ENCODE data around the gene CCNDBP1. TPM values are rescaled to one million over a fixed set of nuclear protein-coding genes. Genes with fewer than 3 reads are reported as not detected.

The CCNDBP1 gene
- total RNA-seq, 1 experiment from 2014 or later, result 34.1 TPM

- Histone ChIP-seq H4K8ac (replicated peaks; ENCODE audit: insufficient read length, low read depth, low read length) (no peak overlapping the region), H3K79me2 (ENCODE audit: insufficient read depth, low read length) (no peaks in the 10 kb centered on the region), H2BK20ac (ENCODE audit: low read depth, low read length, poor library complexity, severe bottlenecking) (no peak overlapping the region), H3K9ac (ENCODE audit: extremely low read depth, insufficient read length, low read length) (no peak overlapping the region), H3T11ph (ENCODE audit: low read length) (no peak overlapping the region), H3K23ac (ENCODE audit: insufficient read length, low read depth, low read length) (no peak overlapping the region), H2AFZ (ENCODE audit: low read length) (no peak overlapping the region), H3K23me2 (ENCODE audit: insufficient read length, low read depth, low read length, poor library complexity, severe bottlenecking) (no peaks in the 10 kb centered on the region), H4K5ac (ENCODE audit: insufficient read length, low read depth, low read length) (no peak overlapping the region), H2BK120ac (ENCODE audit: low read depth, low read length, poor library complexity, severe bottlenecking) (no peak overlapping the region), H3K9me3 (ENCODE audit: control insufficient read depth, low read depth, low read length) (no peaks in the 10 kb centered on the region), H2BK15ac (ENCODE audit: low read depth, low read length) (no peak overlapping the region), H3K18ac (ENCODE audit: insufficient read length, low read depth, low read length) (no peak overlapping the region), H2AK5ac (ENCODE audit: insufficient read length, low read length) (no peak overlapping the region), H3K4me2 (ENCODE audit: insufficient read depth, insufficient read length, low read length) (no peak overlapping the region), H3K4me1 (ENCODE audit: insufficient read depth, low read length) (no peaks in the 10 kb centered on the region), H3K4ac (ENCODE audit: low read depth, low read length) (no peak overlapping the region), H3K27me3 (ENCODE audit: insufficient read depth, low read length) (no peaks in the 10 kb centered on the region), H2BK12ac (ENCODE audit: insufficient read length, low read depth, low read length) (no peak overlapping the region), H3K56ac (ENCODE audit: insufficient read length, low read depth, low read length) (no peak overlapping the region), H3K27ac (ENCODE audit: insufficient read length, low read depth, low read length) (no peak overlapping the region), H4K91ac (ENCODE audit: insufficient read length, low read depth, low read length) (no peak overlapping the region), H3K14ac (ENCODE audit: insufficient read depth, low read length) (no peak overlapping the region), H2BK5ac (ENCODE audit: insufficient read length, low read length) (no peak overlapping the region), H4K20me1 (ENCODE audit: control insufficient read depth, insufficient read depth, insufficient read length) (no peaks in the 10 kb centered on the region), H3K79me1 (ENCODE audit: insufficient read depth, low read depth, low read length, poor library complexity, severe bottlenecking) (no peaks in the 10 kb centered on the region)
- H3K4me3 Mint-ChIP-seq, result no peak overlapping the region
- H3K9me3 Mint-ChIP-seq, result no peaks in the 10 kb centered on the region
- peaks cover 0 to 3% of the 10 kb centered on the region in 2 experiments; a peak in 2 of 4 replicates for H3K4me1 Mint-ChIP-seq
- no peak for DNase-seq
- WGBS (ENCODE audit: extremely low coverage, insufficient read length, low lambda C conversion rate), result no CpG with 5 or more reads among the region's 4 CpGs
- H3K36me3 Mint-ChIP-seq (ENCODE audit: insufficient read depth in 1 of 3, low read depth in 3 of 3), result peaks cover 0 to 20% (median 0%) of the 10 kb centered on the region in 3 experiments; a peak in 2 of 7 replicates
- TF ChIP-seq, protein P1, sequence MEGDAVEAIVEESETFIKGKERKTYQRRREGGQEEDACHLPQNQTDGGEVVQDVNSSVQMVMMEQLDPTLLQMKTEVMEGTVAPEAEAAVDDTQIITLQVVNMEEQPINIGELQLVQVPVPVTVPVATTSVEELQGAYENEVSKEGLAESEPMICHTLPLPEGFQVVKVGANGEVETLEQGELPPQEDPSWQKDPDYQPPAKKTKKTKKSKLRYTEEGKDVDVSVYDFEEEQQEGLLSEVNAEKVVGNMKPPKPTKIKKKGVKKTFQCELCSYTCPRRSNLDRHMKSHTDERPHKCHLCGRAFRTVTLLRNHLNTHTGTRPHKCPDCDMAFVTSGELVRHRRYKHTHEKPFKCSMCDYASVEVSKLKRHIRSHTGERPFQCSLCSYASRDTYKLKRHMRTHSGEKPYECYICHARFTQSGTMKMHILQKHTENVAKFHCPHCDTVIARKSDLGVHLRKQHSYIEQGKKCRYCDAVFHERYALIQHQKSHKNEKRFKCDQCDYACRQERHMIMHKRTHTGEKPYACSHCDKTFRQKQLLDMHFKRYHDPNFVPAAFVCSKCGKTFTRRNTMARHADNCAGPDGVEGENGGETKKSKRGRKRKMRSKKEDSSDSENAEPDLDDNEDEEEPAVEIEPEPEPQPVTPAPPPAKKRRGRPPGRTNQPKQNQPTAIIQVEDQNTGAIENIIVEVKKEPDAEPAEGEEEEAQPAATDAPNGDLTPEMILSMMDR (conservative IDR thresholded peaks at IDR 0.05), result no peak
- H3K27ac Mint-ChIP-seq, result no peak overlapping the region
- no peaks in the 10 kb centered on the region for H3K27me3 Mint-ChIP-seq (ENCODE audit: low read depth)
These were observed 41.8 kb upstream of the CCNDBP1 start for GRCh38 chr15:43143203-43143941.
